ENCODE data around the gene ERBB4. TPM values are rescaled to one million over a fixed set of nuclear protein-coding genes. Genes with fewer than 3 reads are reported as not detected.

Gene ERBB4
- 6.4 TPM for polyA plus RNA-seq (ENCODE audit: insufficient read length)

DNA sequence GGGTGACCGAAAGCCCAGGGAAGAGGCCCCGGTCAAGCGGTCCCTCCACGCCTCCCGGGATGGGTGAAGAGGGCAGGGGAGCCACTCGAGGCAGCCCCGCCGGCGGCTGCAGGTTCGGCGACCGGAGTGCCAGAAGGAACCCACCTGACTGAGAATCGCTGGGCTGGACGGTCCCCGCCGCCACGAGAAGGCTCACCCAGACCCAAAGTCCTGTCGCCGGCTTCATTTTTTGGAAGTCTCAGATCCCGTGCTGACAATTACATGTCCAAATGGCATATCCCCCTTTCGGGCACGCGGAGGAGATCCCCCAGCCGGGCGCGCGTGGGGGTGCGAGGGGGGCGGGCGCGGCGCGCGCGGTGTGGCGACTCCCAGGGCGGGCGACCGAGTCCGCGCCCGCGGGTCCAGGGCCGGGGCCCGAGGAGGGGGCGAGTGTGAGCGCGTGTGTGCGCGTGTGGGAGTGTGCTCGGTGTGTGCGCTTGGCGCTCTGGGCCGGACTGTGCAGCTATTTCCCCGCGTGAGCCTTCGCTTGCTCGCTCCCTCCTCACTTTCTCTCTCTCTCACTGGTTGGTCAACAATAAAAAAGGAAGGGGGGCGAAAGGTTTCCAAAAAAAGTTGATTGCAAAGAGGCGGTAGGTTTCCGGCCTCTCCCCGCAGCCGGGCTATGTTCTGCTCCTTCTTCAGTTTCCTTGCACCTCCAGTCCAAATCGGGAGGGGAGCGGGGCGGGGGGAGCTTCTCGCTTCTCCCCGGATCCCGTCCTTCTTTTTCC is at the start of gene ERBB4:
ERBB4 (minus strand) TSS at position 498 of the 767 bp plus-strand sequence; CDS start at position 226, 272 bp downstream.
- peak; percentile 6 for DNase-seq

DNA sequence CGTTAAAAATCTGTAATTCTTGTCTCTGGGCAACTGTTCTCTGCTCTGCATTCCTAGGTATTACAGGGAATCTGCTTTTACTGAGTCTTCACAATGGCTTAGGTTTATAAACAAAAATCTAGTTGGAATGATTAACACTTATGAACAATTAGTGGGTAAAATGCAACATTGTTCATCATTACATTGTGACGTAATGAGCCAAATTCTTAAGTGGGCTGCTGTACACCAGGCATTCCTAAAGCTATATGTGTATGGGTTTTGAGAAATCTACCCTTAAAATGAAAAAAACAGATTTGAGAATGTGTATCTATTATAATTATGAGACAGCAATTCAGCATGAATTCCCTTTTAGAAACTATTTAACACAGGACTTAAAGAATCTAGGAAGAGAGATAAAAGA is 41.5 kb upstream of the ERBB4 start:
- no peak for DNase-seq

DNA sequence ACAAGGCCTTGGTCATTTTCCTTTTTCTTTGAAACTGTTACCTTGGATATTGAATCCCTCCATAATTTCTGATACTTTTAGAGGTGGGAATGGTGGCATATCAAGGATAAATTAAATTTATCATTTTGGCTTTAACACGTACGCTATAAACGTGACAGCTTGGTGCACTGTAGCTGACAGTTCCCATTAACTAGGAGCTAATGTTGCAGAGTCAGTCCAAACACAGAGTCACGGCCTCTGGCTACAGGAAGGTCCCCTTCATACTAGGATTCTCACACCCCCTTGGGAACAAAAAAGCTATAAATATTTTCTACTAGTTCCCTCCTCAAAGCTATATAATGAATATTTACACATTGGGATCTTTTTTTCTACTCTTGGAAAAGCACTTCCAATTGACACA is 17.7 kb upstream of the ERBB4 start:
- DNase-seq = no peak

DNA sequence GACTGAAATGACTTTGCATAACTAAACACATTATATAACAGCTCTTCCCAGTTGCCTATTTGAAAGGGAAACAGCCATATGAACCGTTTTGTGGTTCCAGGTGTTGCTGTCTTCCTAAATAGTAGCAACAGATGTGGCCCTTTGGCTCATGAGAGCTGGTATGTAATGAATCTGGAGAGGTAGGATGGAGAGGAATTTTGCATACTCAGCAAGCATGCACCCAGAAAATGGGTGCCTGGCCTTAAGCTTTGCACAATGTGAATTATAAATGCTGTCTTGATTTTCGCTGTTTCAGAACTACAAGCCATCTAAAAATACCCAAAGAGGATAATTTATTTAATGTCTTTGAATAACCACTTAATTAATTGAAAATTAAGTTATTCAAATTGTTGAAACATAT is 15.6 kb upstream of the ERBB4 start:
- no peak for DNase-seq

- no peak for DNase-seq
Observed at GRCh38 chr2:212549941-212550340, 11.3 kb upstream of the ERBB4 start.

GRCh38 chr2:212549463-212549862 is 10.9 kb upstream of the ERBB4 start:
- no peak for DNase-seq

DNA sequence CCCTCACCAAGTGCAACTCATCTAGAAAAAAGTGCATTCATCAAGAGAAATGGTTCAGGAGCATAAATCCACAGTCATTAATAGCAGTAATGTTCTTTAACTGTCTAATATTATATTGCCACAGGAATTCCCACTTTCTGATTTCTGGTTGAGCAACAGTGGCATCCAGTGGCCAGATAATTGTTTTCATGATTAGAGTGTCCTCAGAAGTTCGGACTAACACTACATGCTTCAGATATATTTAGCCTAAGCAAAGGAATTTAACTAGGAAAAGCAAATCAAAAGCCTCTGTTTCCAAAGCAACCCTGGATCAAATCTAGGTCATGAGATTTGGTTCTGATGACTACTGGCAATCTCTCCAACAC is 9.8 kb upstream of the ERBB4 start:
- DNase-seq = no peak

- DNase-seq = no peak
Observed at GRCh38 chr2:212547716-212548454, 9.3 kb upstream of the ERBB4 start.

GRCh38 chr2:212546669-212547068 is 8.1 kb upstream of the ERBB4 start:
- no peak for DNase-seq

DNA sequence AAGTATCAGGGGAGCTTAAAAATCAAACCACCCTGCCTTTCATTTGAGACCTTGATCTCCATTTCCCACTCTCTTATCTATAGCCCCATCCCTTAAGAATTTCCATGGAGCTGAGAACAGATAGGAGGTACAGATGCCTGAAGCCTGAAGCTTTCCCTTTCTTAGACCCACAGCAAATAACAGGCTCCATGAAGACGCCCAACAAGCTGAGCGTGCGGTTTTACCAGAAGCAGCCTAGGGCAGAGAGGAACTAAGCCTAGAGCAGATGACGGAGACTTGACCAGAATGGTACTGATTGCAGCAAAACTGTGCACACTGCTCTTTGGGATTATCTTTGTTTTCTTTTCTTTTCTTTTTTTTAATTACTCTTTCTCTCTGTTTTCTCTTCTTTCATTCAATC is 1.7 kb upstream of the ERBB4 start:
- no peak for DNase-seq

DNA sequence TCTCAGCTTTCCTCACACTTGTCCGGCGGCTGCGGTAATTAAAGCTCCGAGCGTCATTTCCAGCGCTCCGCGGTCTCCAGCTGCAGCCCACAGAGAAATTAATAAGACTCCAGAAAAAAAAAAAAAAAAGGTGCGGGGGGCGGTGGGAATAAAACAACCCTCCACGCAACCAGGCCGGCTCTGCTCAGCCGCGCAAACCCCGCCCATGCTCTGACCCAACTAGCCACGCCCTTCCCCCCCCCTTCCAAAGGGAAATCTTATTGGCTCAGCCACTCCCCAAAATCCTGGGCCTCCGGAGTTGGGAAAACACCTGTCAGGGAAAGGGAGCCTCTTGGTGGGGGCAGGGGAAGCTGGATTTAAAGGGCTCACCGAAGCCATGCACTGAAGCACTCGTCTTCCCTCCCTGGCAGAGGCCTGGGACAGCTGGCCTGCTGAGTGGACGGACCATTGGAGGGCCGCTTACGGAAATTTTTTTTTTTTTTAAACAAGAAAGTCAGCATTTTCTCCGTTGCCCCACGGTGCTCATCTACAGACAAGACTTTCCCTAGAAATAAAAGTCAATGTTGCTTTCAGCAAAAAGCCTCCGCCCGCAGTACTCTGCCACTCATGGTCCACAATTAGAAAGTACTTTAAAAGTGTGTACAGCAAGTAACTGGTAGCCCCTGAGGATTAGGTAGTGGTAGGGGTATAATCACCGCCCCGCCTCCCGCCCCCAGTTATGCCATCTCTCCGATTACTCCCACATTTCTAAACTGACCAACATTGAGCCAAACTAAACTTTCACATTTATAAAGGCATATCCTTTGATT is 674 bp upstream of the ERBB4 start:
- peak; percentile 36 for DNase-seq

- DNase-seq = no peak
Observed at GRCh38 chr2:212537726-212538304, 787 bp downstream of the ERBB4 start.

DNA sequence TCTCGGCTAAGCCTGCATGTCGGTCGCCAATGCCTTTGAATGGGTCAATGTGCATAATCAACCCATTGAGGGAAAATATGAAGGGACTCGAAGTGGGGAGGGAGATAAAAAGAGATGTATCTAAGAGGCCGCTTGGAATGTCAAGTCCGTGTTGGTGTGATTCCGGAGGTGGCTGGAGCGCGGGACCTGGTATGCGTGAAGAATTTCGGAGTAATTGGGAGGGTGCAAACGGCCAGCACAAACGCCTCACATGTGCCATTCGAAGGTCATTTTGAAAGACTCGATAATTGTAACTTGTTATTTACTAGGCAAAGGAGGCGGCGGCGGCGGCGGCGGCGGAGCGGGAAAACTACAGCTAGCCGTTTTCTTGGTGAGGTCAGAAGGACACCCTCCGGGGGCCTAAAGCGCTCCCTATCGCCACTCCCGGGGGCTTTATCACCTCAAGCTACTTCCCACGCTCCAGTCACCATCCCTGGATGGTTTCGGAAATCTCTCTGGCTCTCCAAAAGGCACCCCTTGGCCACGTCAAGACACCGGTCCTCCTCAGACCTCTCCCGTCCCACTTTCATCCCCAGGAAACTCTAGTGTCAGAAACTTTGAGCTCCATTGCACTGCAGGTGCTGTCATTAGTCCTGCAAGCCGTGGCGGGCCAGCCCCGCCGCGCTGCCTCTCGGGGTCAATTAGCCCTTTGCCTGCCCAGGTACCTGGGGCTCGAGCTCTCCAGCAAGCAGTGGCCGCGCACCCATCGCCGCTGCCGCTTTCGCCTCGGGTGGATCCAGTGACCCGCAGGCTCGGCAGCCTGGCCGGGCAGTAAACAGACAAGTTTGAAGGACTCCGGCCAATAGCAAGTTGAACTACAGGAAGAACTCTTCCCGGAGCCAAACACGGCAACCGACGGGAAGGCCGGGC is 1.5 kb downstream of the ERBB4 start:
- peak; percentile 19 for DNase-seq

DNA sequence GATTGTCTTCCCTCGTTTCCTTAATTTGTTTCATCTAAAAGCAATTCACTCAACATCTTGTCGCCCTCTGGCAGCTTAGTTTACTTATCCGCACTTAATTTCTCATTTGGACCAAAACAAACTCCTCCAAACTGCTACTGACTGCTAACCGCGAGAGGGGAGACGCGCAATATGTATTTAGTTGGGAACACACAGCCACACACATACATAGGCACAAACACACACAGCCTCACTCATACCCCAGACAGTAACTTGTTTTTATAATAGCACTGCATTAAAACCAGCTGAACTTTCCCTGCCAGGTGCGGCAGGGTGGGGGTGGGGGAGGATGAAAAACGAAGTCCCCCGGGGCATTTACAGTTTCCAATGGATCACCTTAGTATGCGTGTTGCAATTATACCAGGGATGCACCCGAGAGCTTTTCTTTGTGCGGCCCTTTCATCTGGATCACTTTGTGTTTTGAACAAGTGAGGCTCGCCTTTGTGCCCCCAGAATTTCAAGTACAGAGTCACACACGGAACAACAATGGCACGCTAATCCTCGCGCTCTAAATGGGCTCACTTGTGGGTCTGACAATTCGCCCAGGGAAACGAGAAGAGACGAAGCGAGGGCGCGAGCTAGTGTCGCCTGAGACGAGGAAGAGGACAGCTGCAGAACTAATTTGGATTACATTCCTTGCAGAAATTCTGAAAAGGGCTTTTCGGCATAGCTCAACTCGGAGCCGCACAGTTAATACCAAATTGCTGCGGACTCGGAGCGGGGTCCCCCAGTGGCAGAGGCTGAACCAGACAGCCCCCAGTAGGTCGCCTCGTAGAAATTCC is 2.4 kb downstream of the ERBB4 start:
- peak; percentile 11 for DNase-seq

DNA sequence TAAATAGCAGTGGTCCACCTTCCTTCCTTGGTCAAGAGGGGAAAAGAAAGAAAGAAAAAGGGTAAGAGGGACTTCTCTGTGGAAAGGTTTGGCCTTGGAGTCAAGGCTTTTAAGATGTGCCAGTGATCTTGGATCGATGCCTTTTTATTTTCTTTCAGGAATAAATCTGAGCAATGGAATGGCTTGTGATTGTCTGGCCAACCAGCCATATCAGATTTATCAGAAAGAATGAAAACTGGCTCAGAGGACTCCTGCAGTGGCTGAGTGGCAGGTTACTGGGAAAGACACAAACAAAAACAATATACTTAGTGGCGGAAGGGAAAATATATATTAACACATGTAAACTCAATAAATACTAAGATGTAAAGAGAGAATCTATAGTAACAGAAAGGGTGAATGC is 4.3 kb downstream of the ERBB4 start:
- no peak for DNase-seq

GRCh38 chr2:212532585-212532984 is 6.0 kb downstream of the ERBB4 start:
- DNase-seq = no peak

DNA sequence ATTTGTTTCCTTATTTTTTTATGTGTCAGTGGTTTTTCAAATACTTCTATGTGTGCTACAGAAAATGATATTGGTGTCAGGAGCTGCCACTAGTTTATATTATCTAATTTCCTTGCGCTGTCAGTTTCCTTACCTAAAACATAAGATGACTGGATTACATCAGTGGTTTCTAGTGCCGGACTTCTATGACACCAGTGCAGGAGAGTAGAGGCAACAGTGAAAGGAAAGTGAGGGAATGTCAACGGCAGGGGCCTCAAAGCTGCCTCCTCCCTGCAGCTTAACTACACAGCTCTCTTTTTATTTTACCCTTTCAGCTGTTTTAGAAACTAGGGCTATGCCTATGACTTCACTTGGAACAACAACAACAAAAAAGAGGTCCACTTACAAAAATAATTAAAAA is 6.5 kb downstream of the ERBB4 start:
- DNase-seq = no peak

- no peak for DNase-seq
Observed at GRCh38 chr2:212531499-212531898, 7.1 kb downstream of the ERBB4 start.

DNA sequence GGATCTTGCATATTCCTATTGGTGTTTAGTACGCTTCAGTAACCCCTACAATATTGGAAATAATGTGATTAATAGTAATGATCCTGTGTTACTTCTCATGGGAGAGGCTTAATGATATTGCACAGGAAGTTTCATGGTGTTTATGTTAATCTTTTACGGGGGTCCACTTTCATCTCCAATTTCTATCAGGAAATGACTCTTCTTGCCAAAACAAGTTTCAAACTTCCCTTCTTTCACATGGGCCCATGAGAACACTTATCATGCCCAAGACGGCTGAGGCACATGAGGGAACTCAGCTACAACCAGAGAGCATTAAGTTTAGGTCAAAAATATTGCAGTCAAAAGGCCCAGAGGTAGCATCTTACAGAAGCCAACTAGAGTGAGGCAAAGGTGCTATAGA is 7.6 kb downstream of the ERBB4 start:
- DNase-seq = no peak

- no peak for DNase-seq
Observed at GRCh38 chr2:212530373-212530772, 8.2 kb downstream of the ERBB4 start.

All from hindlimb muscle (tissue), 1 donor.